ENCODE data around the gene ALG1.
A peak's percentile ranks its signal among the peaks of the same experiment; 100 is the strongest.
"Not testable (repeated sequence)": the region's sequence is repeated elsewhere in the genome, so short reads cannot be mapped to it uniquely, and the experiment has no call there.

The ALG1 gene, protein sequence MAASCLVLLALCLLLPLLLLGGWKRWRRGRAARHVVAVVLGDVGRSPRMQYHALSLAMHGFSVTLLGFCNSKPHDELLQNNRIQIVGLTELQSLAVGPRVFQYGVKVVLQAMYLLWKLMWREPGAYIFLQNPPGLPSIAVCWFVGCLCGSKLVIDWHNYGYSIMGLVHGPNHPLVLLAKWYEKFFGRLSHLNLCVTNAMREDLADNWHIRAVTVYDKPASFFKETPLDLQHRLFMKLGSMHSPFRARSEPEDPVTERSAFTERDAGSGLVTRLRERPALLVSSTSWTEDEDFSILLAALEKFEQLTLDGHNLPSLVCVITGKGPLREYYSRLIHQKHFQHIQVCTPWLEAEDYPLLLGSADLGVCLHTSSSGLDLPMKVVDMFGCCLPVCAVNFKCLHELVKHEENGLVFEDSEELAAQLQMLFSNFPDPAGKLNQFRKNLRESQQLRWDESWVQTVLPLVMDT

DNA sequence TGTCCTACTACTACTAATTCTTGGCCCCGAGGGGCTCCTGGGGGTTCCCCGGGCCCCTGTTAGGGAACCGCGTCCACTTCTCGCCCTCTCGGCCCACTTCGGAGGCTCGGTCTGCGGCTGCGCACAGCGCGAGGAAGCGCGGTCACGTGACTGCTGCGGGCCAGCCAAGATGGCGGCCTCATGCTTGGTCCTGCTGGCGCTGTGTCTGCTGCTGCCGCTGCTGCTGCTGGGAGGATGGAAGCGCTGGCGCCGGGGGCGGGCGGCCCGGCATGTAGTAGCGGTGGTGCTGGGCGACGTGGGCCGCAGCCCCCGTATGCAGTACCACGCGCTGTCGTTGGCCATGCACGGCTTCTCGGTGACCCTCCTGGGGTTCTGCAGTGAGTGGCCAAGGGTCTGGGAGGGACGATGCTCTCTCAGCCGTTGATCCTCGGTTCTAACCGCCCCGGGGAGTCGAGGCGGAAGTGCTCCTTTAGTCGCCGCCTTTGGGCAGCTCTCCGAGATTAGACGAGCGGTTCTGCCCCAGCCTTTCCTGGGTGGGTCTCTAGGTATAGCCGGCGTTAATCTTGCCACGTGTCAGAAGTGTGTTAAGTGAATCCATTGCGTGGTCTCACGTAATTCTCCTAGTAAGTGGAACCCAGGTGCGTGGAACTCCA lies at the start of gene ALG1:
ALG1 (plus strand) TSS at position 163 of the 653 bp plus-strand sequence; CDS start at position 170, 7 bp downstream.
- DNase-seq = peak; percentile 90

DNA sequence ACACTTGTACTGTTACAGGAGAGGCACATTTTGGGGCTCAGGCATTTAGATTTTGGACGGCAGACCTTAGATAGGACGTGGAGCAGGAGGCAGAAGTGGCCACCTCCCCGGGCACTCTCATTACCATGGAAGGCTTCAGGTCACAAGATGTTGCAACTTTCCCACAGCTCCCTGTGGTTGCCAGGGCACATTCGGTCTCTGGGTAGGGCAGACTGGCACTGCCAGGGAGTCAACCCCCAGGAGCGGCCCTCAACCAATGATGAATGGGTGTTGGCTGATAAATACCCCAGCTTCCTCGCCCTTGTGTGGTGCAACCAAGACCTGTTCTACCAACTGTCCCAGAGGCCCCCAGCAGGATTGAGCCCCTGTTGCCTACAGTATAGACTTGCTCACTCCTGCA lies 49.1 kb upstream of the ALG1 start:
- DNase-seq = no peak

DNA sequence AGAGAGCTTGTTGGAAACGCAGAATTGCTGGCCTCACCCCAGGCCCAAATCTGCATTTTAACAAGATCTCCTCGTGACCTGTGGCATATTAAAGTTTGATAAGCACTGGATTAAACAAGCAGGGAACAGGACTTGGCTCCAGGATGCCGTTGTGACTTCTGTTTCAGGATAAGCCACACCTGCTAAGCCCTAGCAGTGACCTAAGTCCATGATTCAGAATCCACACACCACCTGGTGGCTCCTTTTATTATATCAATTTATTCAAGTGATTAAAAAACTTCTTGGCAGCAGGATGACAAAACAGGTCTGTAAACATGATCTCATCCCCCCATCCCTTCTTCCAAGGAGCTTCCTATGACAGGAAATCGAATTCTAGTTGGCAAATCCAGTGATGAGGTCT lies 47.0 kb upstream of the ALG1 start:
- DNase-seq = no peak

- DNase-seq = no peak
Observed at GRCh38 chr16:5025171-5025632, 46.4 kb upstream of the ALG1 start.

DNA sequence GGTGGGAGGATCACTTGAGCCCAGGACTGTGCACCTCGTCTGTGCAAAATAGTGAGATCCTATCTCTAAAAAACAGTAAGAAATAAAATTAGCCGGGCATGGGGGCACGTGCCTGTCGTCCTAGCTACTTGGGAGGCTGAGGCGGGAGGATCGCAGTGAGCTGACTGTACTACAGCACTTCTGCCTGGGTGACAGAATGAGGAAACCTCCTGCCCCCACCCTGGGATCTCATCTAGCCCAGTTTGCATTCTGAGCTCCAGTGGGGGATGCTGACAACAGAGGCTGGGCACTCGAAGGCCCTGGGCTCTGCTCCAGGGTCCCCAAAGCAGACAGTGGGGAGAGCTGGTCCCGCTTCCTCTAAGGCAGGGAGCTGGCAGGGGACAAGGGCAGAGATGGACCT lies 45.0 kb upstream of the ALG1 start:
- no peak for DNase-seq

GRCh38 chr16:5027086-5027485 lies 44.6 kb upstream of the ALG1 start:
- no peak for DNase-seq

DNA sequence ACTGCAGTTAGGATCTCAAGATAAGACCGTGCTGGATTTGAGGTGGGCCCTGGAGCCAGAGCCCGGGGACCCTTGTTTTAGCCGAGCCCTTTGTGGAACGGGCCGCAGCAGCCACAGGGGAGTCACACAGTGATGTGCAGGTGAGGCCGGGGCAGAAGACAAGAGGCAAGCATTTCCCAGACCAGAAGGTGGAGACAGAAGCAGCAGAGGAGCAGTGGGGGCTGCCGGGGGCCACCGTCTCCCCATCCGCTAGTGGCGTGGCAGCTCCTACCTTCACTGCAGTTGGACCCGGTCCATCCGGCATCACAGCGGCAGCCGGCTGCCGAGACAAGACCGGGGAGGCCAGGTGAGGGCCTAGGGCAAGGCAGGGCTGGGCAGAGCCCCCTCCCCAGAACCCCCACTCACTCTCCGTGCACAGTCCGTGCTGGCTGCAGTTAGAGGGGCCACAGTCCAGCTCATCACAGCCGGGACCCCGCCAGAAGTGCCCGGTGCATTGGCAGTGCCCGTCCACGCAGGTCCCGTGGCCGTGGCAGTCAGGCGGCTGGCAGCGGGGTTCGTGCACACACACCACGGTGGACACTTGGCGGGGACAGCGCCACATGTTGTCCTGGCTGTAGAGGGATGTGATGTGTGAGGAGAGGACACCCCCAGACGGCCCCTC lies 43.9 kb upstream of the ALG1 start:
- DNase-seq = no peak

- DNase-seq = no peak
Observed at GRCh38 chr16:5028950-5029475, 42.6 kb upstream of the ALG1 start.

DNA sequence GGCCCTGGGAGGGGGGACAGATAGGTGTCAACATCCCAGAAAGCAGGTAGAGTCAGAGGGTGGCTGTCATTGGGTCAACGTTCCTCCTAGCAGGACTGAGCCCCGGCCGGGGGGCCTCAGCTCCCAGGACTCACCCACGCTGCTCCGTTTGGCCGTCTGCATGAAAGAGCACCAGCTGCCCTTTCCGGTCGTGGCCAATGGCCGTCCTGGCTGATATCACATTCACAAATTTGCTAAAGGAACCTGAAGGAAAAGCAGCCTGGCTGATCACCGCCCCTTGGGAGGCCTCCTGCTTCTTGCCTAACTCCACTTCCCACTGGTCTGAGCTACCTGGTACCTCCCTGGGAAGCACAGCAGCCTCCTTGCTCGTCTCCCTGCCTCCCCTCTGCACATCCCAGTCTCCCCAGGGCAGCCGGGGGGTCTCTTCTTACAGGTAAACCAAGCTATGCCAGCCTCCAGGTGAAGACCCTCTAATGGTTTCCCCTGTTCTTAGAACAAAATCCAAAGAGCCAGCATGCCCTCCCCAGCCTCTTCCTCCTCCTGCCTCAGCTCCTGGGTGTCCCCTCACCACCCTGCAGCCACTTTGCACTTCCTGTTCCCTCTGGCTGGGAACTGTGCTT lies 41.3 kb upstream of the ALG1 start:
- no peak for DNase-seq

- no peak for DNase-seq
Observed at GRCh38 chr16:5031601-5032000, 40.0 kb upstream of the ALG1 start.

GRCh38 chr16:5032748-5033167 lies 38.9 kb upstream of the ALG1 start:
- DNase-seq = no peak

DNA sequence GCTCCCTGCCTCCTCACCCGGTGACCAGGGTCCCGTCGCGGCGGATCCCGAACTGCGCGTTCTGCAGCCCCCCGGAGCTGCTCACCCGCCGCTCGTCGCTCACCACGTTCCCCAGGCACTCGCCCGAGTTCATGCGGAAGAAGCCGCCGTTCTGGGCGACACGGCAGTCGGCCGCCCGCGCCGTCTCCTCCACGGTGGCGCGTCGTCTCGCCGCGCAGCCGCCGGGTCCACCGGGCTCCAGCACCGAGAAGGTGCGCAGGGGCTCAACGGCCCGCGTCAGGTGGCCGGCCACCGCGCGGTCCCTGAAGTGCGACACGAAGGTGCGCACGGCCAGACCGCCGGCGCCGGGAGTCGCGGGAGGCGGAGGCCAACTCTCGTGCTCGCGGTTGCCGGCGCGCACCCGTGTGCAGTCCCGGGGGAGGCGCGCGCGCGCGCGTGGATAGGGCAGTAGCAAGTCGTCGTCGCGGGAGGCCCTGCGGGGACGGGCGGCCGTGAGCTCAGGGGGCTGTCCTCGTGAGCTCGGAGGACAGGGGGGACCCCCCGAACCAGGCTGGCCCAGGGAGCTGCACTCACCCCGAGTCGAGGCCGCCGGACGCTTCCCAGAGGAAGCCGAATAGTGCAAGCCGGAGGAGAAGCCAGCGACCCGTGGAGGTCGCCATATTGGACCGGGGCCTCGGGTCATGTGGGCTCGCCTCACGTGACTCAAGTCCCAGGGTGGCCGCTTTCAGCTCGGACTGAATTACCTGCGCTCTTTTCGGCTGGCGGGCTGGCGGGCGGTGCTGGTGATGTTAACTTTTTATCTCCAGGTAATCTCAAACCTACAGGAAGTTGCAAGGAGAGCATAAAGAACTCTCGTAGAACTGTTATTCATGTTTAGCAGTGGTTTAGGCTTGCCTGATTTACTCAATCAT lies 38.1 kb upstream of the ALG1 start, which contains the start of gene NAGPA:
NAGPA (minus strand) TSS at position 680 of the 911 bp plus-strand sequence; CDS start at position 659, 21 bp downstream.
- peak; percentile 83 for DNase-seq

DNA sequence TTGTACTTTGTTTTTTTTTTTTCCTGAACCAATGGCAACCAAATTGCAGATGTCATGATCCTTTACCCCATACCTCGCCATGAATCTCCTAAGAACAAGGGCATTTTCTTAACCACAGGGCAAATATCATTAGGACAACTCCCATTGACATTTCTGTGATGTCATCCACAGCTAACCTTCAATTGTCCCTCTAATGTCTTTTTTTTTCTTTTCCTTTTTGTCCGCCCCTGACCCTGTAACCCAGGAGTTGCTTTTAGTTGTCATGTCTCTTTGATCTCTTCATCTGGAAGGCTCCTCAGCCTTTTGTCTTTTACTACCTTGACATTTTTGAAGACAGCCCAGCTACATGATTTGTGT lies 37.5 kb upstream of the ALG1 start:
- DNase-seq = no peak

- DNase-seq = no peak
Observed at GRCh38 chr16:5035909-5036227, 35.8 kb upstream of the ALG1 start.

DNA sequence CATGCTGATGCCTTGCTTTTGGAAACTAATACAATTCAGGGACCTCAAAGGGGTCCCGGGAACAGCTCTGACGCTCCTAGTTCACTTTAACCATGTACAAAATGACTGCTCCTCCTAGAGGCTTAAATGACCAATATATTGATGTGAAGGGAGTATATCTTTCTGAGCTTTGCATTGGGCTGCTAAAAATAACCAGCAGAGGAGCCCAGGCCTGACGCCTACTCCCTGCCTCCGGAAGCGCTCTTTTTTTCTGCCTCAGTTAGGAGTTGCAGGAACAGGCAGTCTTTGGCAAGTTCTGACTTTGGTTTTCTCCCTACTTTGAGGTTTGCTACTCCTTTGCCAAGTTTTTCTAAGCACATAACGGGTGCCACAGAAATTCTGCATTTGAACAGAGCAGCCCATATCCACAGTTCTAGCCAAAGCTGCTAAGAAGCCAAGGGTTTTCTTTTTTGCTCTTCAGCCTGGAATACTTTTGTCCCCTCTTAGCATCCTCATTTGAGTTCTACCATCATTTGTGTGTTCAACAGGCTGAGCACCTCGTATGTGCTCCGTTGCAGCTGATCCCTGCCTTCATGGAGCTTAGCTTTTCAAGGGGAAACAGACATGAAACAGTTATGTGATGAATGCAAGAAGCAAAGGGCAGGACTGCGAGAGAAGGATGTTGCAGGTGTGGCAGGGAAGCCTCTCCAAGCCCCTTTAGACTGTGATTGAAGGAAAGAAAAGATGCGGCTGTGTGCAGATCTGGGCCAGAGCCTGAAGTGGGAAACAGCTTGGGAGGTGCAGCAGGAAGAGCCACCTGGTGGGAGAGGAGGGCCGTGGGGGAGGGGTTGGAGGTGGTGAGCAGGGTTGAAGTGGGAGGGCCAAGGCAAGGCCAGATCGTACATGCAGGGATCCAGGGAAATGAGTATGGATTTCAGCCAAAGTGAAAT lies 35.2 kb upstream of the ALG1 start:
- DNase-seq = no peak

DNA sequence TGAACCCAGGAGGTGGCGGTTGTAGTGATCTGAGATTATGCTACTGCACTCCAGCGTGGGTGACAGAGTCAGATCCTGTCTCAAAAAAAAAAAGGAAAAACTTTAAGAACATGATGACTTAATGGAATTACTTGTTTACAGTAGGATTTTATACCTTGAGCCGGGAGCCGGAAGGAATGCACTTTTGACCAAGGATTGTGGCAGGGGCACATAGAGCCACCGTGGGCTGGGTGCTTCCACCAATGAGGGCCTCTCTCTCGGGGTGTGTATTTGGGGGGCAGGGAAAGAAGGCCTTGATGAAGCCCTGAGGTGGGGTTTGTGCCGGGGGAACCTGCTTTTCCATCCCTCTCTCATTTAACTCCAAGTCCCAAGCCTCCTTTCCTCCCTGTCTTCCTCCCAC lies 31.2 kb upstream of the ALG1 start:
- DNase-seq = no peak

- no peak for DNase-seq
Observed at GRCh38 chr16:5041600-5042133, 30.0 kb upstream of the ALG1 start.

- DNase-seq = no peak
Observed at GRCh38 chr16:5042574-5043171, 29.0 kb upstream of the ALG1 start.

DNA sequence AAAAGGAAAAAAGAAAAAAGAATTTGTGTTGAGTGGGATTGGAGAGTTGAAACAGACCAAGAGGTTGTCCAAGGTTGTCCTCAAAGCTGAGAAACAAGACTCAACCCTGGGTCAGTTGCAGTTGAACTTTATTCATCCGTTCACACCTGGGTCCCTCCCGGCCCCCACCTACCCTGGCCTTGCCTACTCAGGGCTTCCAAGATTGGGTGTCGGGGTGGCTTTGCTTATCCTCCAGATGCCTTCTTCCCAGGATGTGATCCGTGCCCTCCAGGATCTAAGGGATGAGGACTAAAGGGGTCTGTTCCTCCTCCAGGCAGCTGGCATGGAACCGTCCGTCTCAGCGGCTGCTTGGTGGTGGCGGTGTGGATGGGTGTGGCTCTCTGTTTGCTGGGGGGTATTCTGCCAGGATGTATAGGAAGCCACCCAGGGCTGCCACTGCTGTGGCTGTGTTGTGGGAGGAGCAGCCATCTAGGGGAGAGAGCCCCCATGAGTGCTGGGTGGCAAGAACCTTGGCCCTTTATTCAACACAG lies 27.6 kb upstream of the ALG1 start:
- no peak for DNase-seq

GRCh38 chr16:5044581-5044980 lies 27.1 kb upstream of the ALG1 start:
- DNase-seq = not testable (repeated sequence)
